Fibroblast of skin of right quadriceps (primary cell): ENCODE measurements around the gene RGL1.

Experiments
- DNase-seq: peaks from one replicate; pipeline ENCODE4 v3.0.0-alpha.2; 2013

Gene RGL1

DNA sequence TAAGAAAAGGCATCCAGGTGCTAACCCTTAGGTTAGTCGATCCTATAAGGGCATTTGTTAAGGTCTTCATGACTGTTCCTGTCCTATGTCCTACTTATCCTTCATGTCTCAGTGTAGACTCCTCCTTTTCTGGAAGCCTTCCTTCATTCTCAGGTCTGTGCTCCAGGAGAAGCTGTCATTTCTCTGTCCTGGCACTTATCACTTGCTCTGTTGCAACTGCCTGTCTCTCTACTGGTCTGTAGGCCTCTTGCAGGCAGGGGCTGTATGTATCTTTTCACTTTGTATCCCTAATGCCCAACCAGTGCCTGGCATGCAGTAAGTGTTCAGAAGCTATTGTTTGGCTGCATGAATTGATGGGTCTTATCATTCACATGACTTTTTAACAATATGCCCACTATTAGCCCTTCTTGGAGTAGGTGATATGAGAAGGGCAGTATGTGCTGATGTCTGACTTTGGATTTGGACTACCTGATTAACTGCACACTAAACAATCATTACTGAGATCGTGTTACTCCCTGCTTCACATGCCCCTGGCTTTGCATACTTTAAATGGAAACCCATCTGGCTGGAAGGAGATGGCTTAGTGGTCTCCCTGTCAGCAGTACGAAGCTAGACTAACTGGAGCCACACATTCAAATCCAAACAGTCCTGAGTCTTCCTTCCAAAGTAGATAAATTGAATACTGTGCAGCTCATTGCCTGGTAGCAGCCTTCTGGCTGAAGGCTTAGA, 88.8 kb downstream of the RGL1 start:
- DNase-seq = no peak

DNA sequence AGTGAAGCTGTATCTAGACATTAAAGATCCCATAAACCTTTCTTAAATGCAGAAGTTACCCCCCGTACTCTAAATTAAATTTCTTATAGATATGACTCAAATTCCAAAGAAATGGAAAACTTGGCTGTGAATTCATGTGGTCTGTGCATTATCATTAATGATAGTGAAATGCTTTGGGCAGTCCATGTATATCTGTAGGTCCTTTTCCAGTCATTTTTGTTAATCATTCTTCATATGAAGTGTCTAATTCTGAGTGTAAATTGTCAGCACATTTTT, 89.3 kb downstream of the RGL1 start:
- no peak for DNase-seq

GRCh38 chr1:183896466-183897048, 91.6 kb downstream of the RGL1 start:
- DNase-seq = peak; percentile 59

DNA sequence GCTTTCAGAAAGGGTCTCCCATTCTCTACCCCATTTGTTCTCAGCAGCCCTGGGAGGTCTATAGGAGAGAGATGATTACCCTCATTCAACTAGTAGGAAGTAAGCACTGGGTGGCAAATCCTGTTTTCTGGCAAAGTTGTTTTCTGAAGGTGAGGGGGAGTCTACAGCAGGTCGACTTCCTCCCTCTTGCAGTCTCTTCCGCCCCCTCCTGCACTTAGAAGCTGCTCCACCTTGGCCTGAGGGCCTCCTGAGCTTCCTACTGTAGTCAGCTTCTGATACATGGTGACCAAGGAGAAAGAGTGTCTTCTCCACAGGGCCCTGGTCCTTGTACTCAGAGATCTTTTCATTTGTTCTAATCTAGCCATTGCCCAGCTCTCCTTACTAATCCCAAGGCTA, 93.1 kb downstream of the RGL1 start:
- no peak for DNase-seq

DNA sequence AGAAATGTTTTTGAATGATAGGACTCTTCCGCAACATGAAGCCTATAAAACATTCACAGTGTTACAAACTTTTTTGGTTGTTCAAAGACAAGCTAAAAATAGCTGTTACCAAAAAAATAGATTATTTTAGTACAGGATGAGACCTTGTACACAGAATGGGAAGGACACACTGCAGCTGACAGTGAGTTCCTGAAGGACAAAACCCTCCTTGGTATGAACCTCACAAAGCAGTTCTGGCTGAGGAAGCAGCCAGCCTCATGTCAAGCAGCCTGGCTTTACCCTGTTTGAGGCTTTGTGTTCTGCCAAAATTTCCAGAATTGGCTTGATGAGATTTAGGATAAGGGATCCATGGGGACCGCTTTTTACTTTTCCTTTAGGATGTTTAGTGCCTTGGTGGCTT, 93.7 kb downstream of the RGL1 start:
- DNase-seq = no peak

- no peak for DNase-seq
Measured at GRCh38 chr1:183901748-183902330, 96.9 kb downstream of the RGL1 start.

DNA sequence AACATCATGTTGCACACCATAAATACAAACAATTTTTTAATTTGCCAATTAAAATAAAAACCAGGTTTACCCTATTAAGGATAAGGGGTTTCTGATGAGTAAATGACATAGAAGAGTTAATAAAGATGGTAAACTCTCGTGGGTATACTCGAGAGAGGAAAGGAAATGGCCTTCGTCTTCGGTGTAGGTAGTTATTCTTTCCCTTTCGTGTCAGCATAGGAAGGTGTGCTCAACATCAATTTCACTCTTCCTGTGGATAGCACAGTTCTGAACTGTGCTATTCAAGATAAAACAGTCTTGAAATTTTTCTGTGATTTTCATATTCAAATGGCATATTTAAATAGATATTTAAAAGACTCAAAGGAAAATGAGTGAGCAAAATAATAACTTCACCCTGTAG, 98.2 kb downstream of the RGL1 start:
- no peak for DNase-seq

DNA sequence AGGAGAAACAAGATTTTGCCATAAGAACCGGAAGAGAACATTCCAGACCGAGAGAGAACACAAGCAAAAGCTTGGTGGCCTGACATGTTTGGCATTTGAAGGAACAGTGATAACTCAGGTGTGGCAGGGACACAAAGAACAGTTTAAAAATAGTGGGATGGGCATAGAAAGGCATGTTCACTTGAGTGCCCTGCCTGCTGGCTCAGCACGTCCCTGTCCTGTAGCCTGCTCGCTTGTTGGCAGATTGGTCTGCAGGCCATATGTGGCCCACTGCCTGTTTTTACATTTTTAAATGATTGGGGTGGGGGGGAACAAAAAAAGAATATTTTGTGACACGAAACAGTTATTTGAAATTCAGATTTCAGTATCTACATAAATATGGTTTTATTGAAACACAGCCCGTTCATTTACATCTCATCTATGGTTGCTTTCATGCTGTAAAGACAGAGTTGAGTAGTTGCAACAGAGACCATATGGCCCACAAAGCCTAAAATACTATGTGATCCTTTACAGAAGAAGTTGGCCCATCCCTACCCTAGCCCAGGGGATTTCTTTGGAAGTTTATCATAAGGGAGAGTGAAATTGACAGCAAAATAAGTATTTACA, 100.7 kb downstream of the RGL1 start:
- no peak for DNase-seq

- DNase-seq = peak; percentile 31
Measured at GRCh38 chr1:183907070-183907469, 102.2 kb downstream of the RGL1 start.

DNA sequence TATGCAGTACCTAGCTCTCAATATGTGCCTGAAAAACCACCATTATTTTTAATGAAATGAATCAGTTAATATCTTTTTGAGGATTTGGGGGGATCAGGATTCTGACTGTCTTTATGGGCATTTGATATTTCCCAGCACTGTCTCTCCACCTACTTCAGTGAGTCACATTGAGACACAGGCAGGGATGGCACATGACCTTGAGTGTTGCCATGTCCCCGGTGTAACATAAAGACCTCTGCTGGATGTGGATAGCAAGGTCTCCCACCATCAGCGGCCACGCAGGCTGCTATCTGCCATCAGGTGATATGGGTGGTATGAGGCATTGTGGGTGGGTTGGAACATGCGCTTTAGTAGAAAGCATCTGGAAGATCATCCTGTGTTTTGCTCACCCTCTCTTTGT, 103.2 kb downstream of the RGL1 start:
- no peak for DNase-seq

GRCh38 chr1:183909672-183910071, 104.8 kb downstream of the RGL1 start:
- no peak for DNase-seq

- no peak for DNase-seq
Measured at GRCh38 chr1:183910845-183911244, 105.9 kb downstream of the RGL1 start.

GRCh38 chr1:183911285-183911684, 106.4 kb downstream of the RGL1 start:
- no peak for DNase-seq

GRCh38 chr1:183912265-183912886, 107.5 kb downstream of the RGL1 start:
- no peak for DNase-seq

DNA sequence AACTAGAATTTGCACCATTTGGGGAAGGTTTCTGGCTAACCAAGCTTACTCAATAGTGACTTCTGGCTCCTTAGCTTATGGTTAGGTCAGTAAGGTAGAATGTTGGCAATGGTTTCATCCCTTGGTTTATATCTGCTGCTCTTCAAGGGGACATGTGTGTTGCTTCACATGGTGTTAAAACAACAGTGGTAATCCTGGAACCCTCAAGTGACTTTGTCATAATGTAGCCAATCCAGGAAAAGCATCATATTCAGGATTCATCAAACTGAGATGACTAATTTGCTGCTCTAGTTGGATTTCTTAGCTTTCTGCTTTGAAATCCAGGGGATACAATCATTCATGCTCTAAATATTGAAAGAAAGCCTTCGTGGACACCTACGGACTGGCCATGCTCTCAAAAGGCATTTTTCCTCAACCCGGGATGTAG, 108.7 kb downstream of the RGL1 start:
- DNase-seq = peak; percentile 58

GRCh38 chr1:183914276-183914675, 109.4 kb downstream of the RGL1 start:
- DNase-seq = no peak

DNA sequence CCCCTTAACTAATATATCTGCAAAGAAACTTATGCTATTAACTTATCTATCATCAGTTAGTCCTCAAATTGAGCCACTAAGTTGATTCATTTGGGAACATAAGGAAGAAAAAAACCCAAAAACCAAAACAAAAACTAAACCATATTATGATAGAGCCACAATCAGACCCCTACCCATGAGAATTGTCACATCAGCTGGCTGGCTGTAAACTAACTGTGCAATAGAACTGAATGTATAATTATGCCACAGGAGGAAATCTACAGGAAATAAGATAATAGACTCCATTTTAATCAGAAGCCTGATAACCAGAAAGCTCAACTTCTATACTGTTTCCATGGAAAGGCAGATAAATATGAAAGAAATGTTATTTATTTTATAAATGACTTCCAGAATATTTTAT, 110.0 kb downstream of the RGL1 start:
- DNase-seq = no peak

DNA sequence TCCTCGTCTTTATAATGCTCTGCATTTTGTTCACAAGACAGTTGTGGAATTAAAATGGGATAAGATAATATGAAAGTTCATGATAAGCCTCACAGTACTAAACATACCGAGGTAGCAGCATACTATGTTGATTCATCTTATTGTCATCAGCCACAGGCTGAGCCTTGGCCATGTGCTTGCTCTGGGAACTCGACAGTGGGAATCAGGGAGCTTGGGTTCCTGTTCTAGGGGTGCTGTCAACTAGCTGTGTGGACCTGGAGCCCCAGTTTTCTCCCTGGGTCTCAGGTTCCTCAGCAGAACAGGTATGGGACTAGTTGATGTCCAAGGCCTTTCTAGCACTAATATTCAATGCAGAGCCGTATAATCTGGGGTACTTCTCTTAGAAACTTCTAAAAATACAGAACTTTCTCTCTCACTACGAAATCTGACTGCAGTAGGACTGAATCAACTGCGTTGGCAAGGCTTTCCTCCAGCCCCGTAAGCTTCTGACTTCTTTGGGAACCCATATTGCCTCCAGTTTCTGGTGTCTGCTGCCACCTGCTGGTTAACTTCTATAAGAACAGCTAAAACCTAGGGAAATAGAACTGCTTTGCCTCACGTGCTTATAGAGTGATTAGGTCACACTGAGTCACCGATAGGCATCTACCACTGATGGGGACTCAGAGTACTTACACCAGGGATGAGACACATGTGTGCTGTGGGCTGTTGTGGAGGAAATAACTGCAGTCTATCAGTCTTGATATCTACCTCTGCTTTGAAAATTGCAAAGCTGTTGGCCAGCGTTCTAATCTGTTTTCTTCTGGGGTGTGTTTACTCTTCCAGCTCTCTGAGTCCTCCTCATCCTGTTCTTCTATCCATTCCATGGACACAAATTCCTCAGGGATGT, 110.9 kb downstream of the RGL1 start:
- DNase-seq = peak; percentile 98

- DNase-seq = no peak
Measured at GRCh38 chr1:183916574-183916973, 111.7 kb downstream of the RGL1 start.

DNA sequence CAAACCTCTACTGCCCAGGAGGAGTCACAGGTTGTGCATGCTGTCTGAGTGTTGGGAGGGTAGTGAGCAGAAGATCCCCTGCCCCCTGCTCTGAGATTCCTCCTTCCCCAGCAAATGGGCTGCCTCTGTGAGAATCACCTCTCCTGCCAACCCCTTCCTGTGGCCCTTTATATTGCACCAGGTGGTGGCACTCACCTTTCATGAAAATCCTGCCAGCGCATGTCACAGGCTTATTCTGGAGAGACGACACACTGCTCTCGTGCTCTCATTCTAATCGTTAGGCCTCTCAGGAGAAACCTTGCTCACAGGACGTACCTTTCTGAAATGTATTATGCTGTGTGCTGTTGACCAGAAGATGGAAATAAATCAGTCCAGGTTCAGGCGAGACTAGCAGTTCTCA, 113.7 kb downstream of the RGL1 start:
- no peak for DNase-seq

DNA sequence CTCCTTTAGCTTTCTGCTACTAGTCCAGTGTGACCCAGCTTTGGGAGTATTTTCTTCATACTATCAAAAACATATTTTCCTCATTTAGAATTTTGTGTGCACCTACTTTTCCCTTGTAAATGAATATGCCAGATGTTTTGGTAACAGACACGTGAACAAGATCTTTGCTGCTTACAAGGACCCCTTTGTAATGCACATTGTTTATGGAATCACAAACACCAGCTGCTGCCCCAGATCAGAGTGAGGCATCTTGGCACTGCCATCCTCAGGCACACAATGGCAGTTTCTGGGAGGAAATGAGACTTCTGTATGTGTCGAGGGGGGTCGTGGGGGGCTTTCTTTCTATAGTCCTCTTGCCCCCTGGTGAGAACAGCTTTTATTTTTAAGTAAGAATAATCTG, 115.7 kb downstream of the RGL1 start:
- no peak for DNase-seq

- no peak for DNase-seq
Measured at GRCh38 chr1:183922197-183922596, 117.3 kb downstream of the RGL1 start.

DNA sequence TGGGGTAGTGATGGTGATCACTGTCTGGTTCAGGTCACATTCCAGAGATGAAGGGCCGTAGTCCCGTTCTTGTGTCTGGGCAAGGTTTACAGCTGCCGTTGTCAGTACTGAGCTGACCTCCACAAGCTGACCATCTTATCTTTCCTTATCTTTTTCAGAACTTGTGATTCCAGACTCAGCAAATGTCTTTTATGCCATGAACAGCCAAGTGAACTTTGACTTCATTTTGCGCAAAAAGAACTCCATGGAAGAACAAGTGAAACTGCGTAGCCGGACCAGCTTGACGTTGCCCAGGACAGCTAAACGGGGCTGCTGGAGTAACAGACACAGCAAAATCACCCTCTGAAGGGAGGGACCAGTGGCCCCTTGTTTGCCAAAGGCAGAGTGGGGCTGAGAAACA, 121.0 kb downstream of the RGL1 start:
- DNase-seq = no peak
